GM06990 (cell line): ENCODE data around the gene ADGRL3.

Experiments
- DNase-seq: peaks from one replicate; pipeline ENCODE4 v3.0.0-alpha.2; 2011; ENCODE audit not compliant: insufficient read length; ENCODE audit errors: extremely low read depth
- H3K27me3 ChIP-seq: replicated peaks from 2 replicates; pipeline ENCODE4 v1.6.0; 2011; ENCODE audit warnings: low read length; ENCODE audit not compliant: control insufficient read depth, insufficient read depth
- H3K36me3 ChIP-seq: 2 replicates; pipeline ENCODE4 v1.5.1; 2011; ENCODE audit warnings: low read length; ENCODE audit not compliant: control insufficient read depth, insufficient read depth
- H3K4me3 ChIP-seq: replicated peaks from 2 replicates; pipeline ENCODE4 v1.5.1; 2011; ENCODE audit warnings: low read depth, mild to moderate bottlenecking, control low read depth, low read length
- TF ChIP-seq, protein P1 (sequence below): IDR thresholded peaks from 2 replicates; pipeline ENCODE4 v1.5.1; 2011; ENCODE audit warnings: low read length, control low read depth, mild to moderate bottlenecking, inconsistent platforms; ENCODE audit not compliant: insufficient read depth, poor library complexity, severe bottlenecking

ADGRL3 gene

DNA sequence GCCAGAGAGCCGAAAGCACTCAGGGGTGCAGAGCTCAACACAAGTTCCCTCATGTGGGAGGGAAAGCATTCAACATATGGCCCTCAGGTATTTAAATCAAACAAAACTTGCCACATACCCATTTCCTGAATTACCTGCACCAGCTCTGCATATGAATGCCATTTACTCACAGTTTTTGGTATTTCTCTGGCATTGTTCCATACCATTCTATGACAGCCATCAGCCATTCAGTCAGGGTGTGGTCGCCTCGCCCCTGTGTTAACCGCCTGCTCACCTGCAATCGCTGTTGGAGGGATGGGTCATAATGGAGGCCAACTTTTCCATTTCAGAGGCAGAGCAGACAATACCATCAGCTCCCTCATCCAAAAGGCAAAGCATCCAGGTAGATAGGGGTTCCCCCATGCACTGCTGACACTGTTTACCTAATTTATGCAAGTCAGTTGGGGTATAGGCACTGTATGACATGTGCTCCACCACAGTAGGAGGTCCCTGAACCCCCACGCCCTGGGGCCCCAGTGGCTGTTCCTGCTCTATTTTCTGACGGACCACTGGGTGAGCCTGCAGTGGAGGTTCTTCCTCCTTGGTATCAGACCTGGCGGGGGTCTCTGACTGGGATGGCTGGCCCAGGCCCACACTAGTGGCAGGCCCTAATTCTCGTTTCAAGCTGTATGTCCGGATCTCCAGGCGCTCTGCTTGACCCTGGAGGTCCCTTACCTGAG is 227.1 kb downstream of the ADGRL3 start:
- H3K4me3 ChIP-seq, result no peak overlapping the region
- DNase-seq, result no peak
- TF ChIP-seq, protein P1, sequence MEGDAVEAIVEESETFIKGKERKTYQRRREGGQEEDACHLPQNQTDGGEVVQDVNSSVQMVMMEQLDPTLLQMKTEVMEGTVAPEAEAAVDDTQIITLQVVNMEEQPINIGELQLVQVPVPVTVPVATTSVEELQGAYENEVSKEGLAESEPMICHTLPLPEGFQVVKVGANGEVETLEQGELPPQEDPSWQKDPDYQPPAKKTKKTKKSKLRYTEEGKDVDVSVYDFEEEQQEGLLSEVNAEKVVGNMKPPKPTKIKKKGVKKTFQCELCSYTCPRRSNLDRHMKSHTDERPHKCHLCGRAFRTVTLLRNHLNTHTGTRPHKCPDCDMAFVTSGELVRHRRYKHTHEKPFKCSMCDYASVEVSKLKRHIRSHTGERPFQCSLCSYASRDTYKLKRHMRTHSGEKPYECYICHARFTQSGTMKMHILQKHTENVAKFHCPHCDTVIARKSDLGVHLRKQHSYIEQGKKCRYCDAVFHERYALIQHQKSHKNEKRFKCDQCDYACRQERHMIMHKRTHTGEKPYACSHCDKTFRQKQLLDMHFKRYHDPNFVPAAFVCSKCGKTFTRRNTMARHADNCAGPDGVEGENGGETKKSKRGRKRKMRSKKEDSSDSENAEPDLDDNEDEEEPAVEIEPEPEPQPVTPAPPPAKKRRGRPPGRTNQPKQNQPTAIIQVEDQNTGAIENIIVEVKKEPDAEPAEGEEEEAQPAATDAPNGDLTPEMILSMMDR, result no peak
- no peaks in the 10 kb centered on the region for H3K27me3 ChIP-seq
- H3K36me3 ChIP-seq, result no peaks in the 10 kb centered on the region

DNA sequence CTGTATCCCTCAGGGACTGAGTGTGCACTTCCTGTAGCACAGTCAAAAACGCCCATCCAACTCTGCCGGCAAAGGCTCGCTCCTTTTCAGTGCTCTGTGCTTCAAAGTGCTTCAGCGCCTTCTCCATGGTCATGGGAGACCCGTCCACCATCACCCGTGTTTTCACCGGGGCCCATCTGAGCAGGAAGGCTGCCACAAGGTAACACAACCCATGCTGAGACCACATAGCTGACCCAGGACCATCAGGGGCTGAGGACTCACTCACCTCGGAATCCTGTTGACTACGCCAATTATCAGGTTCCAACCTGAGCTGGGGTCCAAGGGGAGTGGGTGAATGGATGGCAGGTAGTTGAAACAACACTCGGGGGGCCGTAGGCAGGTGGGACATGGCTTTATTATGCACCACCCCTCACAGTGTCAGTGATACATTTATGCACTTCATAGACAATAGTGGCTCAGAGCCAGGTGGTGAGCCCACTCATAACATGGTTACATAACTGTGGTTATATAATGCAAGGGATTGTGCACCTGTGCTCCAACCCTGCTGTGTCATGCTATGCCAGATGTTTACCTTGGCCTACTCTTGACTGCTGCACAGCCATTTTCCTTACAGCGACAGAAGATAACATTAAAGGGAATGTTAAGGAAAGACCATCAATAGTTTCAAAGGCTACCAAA is 227.8 kb downstream of the ADGRL3 start:
- no peaks in the 10 kb centered on the region for H3K27me3 ChIP-seq
- TF ChIP-seq, protein P1, result no peak
- H3K36me3 ChIP-seq, result no peaks in the 10 kb centered on the region
- no peak for DNase-seq
- H3K4me3 ChIP-seq, result no peak overlapping the region

DNA sequence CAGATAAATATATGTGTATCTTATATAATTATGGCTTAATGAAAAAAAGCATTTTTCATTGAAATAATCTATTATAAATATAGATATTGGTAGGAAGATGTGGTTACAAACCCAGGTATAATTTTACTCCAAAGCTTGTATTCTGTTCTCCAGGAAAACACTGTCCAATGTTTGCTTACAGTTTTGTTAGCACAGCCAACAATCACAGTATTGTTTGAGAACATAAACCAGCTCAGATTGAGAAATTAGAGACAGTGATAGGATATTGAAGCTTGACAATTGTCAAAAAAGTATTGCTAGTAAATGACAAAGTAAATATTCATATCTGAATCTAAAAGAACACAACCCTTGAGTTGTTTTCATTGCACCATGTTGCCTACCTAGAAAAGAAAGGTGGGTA is 228.8 kb downstream of the ADGRL3 start:
- Histone ChIP-seq H3K27me3 (no peaks in the 10 kb centered on the region), H3K36me3 (no peaks in the 10 kb centered on the region), H3K4me3 (no peak overlapping the region)
- DNase-seq, result no peak
- TF ChIP-seq, protein P1, result no peak

- no peak for DNase-seq
- Histone ChIP-seq H3K4me3 (no peak overlapping the region), H3K27me3 (no peaks in the 10 kb centered on the region), H3K36me3 (no peaks in the 10 kb centered on the region)
- TF ChIP-seq, protein P1, result no peak
These were observed 231.0 kb downstream of the ADGRL3 start for GRCh38 chr4:61431131-61431530.

GRCh38 chr4:61437923-61438322 is 237.8 kb downstream of the ADGRL3 start:
- TF ChIP-seq, protein P1, result no peak

More at GRCh38 chr4:61437923-61438322, 237.8 kb downstream of the ADGRL3 start:
- Histone ChIP-seq H3K36me3 (no peaks in the 10 kb centered on the region), H3K4me3 (no peak overlapping the region), H3K27me3 (no peaks in the 10 kb centered on the region)
- DNase-seq, result no peak
